Stimulated activated CD4-positive, alpha-beta T cell treated with anti-CD3 and anti-CD28 coated beads, Interleukin-4, amount 100 ng/mL, for 4 hours (primary cell): ENCODE data around the gene RIMBP2.

ENCODE experiments used
- DNase-seq, 2 experiments: peaks; one replicate each; pipeline ENCODE4 v3.0.0-alpha.2; 2020

RIMBP2 gene

GRCh38 chr12:130675121-130675520, 41.0 kb downstream of the RIMBP2 start:
- no peak for DNase-seq

DNA sequence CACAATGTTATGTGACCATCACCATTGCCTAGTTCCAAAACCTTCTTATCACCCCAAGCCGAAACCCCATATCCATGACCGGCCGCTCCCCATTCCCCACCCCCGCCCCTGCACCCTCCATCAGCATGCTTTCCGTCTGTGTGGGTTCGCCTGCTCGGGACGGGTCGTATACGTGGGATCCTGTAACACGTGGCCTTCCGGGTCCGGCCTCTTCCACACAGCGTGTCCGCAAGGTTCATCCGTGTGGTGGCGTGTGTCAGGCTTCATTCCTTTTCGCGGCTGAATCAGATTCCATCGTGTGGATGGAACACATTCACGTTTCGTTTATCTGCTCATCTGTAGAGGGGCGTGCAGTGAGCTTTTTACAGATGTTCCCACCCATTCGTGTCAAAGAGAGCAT, 41.4 kb downstream of the RIMBP2 start:
- no peak for DNase-seq

- DNase-seq, result no peak
Observed at GRCh38 chr12:130673036-130673705, 42.9 kb downstream of the RIMBP2 start.

DNA sequence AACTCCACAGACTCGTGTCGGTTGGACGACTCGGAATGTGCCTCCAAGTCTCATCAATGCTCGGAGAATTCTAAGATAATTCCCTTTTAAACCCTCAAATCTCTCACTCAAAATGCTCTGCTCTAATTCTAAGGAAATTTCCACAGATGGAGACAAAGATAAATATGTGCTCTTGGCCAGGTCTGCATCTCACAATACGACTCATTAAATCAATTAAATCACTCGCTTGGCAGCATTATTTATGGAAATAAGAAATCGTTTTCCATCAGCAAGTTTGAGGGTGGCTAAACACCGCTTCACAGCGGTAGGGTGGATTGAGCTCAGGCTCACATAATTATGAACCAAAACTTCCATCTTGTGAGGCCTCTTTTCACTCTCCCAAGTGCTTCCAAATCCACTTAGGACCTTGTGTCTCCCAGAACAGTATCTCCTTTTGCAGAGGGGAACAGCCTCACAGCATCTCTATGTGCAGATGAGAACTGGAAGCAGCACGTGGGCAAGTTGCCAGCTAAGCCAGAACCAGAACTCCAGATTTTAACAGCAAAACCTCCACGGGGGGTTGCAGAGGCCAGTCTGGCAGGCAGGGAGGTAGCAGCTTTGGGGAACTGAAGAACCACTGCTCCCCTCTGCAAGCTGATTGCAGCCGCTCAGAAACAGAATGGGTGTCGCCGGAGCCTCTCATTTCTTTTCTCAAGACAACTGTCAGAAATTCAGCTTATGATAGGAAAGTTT, 43.8 kb downstream of the RIMBP2 start:
- no peak for DNase-seq

DNA sequence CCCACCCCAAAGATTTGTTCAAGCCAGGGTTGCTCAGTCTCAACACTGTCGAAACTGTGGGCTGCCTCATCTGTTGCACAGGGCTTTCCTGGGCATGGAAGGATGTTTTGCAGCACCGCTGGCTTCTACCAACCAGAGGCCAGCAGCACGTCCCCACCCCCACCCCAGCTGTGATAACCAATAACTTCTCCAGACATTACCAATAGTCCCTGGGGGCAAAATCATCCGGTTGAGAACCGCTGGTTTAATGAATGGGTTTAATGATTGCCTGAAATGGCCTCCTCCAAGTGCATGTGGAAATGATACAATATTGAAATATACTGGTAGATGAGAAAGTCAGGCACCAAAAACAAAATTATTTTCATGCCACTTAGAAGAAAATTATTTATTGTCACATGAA, 44.5 kb downstream of the RIMBP2 start:
- no peak for DNase-seq

GRCh38 chr12:130669797-130670196, 46.3 kb downstream of the RIMBP2 start:
- DNase-seq, result no peak

- no peak for DNase-seq
Observed at GRCh38 chr12:130669205-130669557, 46.9 kb downstream of the RIMBP2 start.

GRCh38 chr12:130668286-130669204, 47.6 kb downstream of the RIMBP2 start:
- DNase-seq, result no peak

- no peak for DNase-seq
Observed at GRCh38 chr12:130667421-130667960, 48.6 kb downstream of the RIMBP2 start.

- no peak for DNase-seq
Observed at GRCh38 chr12:130666645-130667044, 49.5 kb downstream of the RIMBP2 start.

DNA sequence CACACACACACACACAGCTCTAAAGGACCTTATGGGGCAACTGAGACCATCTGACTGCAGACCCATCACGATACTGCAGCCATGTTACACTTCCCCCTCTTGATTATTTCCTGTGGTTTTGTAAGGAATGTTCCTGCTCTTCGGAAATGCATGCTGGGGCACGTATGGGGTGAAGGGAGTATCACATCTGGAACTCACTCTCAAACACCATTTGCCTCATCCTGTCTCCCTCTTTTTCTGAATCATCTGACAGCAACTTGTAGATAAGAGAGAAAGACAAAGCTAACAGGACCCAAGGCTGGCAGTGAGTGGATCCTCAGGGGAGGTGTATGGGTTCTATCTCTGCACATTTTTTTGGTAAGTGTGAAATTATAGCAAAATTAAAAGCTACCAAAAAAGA, 50.3 kb downstream of the RIMBP2 start:
- DNase-seq, result no peak

- no peak for DNase-seq
Observed at GRCh38 chr12:130664772-130665171, 51.3 kb downstream of the RIMBP2 start.

GRCh38 chr12:130664252-130664651, 51.8 kb downstream of the RIMBP2 start:
- no peak for DNase-seq

- no peak for DNase-seq
Observed at GRCh38 chr12:130663514-130663913, 52.6 kb downstream of the RIMBP2 start.

- no peak for DNase-seq
Observed at GRCh38 chr12:130661486-130662255, 54.4 kb downstream of the RIMBP2 start.

- DNase-seq, result no peak
Observed at GRCh38 chr12:130661059-130661458, 55.0 kb downstream of the RIMBP2 start.

DNA sequence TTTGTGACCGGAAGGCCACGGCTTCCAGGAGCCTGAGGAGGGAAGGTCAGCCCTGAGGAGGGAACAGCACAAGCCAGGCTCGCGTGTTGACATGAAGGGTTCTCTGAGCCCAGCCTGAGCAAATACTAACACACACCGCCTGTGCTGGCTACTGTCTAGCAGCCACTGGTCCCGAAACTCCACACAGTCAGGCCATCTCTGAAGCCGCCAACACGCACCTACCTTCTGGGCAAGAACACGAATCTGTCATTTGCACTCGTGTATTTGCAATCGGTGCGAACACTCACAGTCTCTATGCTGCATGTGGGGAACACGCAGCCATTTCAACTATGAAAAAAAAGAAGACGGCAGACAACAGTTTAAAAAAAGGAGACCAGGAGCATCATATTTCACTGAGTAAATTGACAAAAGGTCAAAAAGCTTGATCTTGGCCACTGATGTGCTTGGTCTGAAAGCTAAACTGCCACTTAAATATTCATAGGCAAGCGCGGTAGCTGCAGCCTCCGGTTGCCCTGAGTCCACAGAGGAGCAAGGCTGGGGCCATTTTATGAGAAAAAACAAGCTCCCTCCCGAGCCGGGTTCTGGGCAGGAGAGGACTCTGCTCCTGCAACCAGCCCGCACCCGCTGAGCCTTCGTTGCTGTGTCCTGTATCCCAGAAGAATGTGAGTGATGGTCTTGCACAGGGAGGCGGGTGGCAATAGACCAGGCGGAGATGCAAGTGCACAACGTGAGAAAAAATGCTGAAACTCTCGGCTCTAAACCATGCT, 57.8 kb downstream of the RIMBP2 start:
- no peak for DNase-seq

- no peak for DNase-seq
Observed at GRCh38 chr12:130656411-130656810, 59.7 kb downstream of the RIMBP2 start.

DNA sequence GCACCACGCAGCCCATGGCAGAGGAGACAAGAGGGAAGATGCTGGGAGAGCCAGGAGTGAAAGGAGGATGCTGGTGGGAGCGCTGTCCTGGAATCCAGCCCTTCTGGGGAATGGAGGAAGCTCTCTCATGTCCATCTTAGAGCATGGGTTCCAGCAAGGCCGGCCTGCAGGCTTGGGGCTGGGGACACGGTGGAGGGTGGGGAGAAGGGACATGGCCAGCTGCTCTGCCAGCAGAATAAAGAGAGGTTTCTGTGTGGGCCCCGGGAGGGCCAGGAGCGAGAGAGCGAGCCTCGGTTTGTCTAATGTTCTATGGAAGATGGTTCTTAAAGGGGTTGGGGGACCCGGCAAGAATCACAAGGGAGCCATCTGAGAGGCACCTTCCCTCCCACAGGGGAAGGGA, 60.2 kb downstream of the RIMBP2 start:
- DNase-seq, result no peak

DNA sequence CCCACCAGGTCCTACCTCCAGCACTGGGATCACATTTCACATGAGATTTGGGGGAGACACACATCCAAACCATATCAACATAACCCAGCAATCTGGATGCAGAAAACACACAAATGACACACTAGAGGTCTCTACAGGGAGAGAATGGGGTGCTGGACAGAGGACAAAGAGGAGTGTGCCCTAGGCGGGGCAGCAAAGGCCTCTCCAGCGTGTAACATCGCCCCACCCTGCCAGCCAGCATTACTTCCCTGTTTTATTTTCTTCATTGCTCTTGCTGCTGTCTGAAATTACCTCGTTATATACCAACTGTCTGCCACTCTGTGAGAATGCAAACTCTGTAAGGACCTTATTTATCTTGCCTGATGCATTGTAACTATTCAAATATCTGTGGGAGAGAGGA, 61.1 kb downstream of the RIMBP2 start:
- no peak for DNase-seq

DNA sequence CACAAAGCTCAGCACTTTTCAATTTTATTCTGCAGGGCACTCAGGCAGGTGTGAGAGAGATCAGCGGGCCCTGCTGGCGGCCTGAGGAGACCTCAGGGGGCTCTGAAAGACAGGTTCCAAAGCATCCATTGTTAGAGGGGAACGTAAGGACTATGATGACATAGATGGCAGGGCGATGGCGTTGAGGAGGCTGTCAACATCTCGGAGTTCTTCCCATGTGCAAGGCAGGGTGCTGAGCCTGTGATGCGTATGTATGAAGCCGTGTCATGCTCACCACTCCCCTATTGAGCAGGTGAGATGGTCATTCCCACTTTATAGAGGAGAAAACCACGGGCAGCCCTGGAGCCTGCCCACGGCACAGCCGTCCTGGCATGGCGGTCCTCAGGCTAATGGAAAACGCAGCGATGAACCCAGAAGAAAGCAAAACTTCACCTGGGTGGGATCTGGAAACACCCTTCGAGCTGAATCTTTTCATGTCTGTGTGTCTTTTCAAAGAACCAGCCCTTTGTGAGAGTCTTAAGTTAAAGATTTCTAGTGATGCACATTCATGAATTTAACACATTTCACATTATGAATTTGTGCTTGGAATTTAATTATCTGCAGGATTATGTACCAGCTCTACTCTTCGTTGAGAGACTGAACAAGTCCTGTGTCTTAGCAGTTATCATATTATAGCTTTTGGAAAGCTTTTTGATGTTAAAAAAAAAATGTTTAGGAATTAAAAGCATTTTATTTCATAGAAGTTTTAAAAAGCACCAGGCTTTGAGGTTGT, 64.7 kb downstream of the RIMBP2 start:
- no peak for DNase-seq
